NCI-H1930 (cell line): ENCODE results near the gene HS3ST6.
"Not testable (repeated sequence)": the region's sequence is repeated elsewhere in the genome, so short reads cannot be mapped to it uniquely, and the experiment has no call there.

ENCODE experiments used
- DNase-seq, 2 experiments: peaks; one replicate each; lab custom pipeline; 2025; lab: John Stamatoyannopoulos, UW

Gene HS3ST6

DNA sequence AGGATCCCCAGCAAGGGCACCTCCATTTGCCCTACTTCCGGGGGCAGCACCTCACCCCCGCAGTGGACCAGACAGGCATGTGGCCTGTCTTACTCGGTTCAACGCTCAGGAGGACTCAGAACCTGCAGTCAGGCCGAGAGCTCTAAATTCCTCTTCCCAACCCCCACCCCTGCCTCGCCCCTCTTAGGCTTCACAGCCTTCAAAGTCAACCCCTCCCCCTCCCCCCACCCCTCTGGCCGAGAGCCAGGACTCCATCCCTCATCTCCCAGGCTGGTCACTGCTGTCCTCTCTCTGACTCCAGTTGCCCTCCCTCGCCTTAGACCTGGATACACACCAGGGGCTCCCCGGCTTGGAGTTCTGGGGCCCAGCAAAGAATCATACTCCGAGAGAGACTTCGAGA is 8.1 kb upstream of the HS3ST6 start:
- DNase-seq = no peak

DNA sequence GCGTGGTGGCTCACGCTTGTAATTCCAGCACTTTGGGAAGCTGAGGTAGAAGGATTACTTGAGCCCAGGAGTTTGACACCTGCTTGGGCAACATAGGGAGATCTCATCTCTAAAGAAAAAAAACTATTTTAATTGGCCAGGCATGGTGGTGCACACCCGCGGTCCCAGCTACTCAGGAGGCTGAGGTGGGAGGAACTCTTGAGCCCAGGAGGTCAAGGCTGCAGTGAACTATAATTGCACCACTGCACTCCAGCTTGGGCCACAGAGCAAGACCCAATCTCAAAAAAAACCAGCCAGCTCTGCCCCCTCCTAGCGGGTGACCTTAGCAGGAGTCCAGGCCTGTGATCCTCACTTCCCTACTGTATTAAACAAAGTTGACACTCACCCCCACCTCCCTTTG is 5.9 kb upstream of the HS3ST6 start:
- DNase-seq = no peak

GRCh38 chr16:1923299-1924034 is 5.3 kb upstream of the HS3ST6 start:
- no peak for DNase-seq

DNA sequence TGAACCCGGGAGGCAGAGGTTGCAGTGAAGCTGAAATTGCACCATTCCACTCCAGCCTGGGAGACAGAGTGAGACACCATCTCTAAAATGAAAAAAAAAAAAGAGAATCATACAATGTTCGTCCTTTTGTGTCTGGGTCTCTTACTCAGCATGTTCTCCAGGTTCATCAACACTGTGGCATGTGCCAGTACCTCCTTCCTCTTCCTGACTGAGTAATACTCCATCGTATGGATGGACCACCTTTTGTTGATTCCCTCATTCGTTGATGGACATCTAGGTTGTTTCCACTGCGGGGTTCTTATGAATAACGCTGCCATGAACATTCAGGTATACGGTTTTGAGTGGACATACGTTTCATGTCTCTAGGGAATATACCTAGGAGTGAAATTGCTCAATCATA is 4.1 kb upstream of the HS3ST6 start:
- no peak for DNase-seq

DNA sequence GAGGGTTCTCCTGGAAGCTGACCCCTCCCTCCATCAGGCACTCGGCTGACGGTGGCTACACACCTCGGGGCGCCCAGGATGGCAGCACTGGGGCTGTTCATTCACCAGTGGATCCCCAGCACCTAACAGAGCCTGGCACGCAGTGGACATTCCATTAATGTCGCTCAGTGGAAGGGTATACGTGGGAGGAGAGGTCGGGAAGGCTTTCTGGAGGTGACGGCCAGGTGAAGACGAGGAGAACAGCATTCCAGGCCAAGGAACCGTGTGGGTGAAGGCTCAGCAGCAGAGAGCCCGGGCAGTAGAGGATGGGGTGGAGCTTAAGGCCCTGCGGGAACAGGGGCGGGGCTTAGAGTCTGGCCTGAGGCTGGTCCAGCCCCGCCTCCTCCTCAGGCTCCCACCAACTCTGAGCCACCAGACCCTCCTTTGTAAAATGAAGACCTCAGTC is 2.5 kb upstream of the HS3ST6 start:
- DNase-seq = peak in 1 of 2 experiments; percentile 36

DNA sequence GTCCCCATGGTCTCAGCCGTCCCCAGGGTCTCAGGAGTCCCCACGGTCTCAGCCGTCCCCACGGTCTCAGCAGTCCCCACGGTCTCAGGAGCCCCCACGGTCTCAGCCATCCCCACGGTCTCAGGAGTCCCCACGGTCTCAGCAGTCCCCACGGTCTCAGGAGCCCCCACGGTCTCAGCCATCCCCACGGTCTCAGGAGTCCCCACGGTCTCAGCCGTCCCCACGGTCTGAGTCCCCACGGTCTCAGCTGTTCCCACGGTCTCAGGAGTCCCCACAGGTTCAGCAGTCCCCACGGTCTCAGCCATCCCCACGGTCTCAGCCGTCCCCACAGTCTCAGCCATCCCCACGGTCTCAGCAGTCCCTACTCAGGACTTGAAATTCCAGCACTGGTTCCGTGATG is 1.9 kb upstream of the HS3ST6 start:
- not testable (repeated sequence) for DNase-seq

GRCh38 chr16:1919327-1919998 is 1.2 kb upstream of the HS3ST6 start:
- no peak for DNase-seq

DNA sequence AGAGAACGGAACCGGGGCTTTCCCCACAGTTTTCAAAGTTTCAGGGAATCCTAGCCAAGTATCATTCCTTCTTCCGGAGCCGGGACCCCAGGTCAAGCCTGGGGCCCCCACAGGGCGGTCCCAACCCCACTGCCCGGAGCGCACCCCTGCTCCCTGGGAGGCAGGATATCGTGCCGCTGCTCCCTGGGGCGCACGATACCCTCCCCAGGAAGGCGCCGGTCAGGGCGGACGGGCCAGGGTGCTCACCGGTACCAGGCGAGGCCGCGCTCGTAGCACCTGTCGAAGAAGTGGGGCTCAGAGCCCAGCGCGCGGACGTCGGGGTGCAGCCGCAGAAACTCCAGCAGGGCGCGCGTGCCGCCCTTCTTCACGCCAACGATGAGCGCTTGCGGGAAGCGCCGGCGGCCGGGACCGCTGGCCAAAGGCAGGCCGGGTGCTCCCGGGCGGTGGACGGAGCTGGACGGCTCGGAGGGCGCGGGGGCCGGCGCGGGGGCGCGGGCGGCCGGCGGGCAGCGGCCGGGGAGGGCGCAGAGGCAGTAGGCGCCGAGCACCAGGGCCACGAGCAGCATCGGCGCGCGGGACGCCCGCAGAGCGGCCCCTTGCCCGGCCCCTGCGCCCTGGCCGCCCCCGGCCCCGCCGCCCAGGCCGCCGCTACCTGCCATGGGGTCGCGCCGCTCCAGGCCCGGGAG is 407 bp downstream of the HS3ST6 start:
- no peak for DNase-seq

- DNase-seq = no peak
Measured at GRCh38 chr16:1917056-1917664, 1.1 kb downstream of the HS3ST6 start.

GRCh38 chr16:1916640-1916990 is 1.6 kb downstream of the HS3ST6 start:
- DNase-seq = no peak

- DNase-seq = no peak
Measured at GRCh38 chr16:1915732-1916639, 2.2 kb downstream of the HS3ST6 start.

GRCh38 chr16:1914988-1915387 is 3.2 kb downstream of the HS3ST6 start:
- DNase-seq = no peak

GRCh38 chr16:1914084-1914608 is 4.1 kb downstream of the HS3ST6 start:
- DNase-seq = no peak

- DNase-seq = no peak
Measured at GRCh38 chr16:1913327-1914083, 4.7 kb downstream of the HS3ST6 start.

- DNase-seq = no peak
Measured at GRCh38 chr16:1912215-1912543, 6.0 kb downstream of the HS3ST6 start.

DNA sequence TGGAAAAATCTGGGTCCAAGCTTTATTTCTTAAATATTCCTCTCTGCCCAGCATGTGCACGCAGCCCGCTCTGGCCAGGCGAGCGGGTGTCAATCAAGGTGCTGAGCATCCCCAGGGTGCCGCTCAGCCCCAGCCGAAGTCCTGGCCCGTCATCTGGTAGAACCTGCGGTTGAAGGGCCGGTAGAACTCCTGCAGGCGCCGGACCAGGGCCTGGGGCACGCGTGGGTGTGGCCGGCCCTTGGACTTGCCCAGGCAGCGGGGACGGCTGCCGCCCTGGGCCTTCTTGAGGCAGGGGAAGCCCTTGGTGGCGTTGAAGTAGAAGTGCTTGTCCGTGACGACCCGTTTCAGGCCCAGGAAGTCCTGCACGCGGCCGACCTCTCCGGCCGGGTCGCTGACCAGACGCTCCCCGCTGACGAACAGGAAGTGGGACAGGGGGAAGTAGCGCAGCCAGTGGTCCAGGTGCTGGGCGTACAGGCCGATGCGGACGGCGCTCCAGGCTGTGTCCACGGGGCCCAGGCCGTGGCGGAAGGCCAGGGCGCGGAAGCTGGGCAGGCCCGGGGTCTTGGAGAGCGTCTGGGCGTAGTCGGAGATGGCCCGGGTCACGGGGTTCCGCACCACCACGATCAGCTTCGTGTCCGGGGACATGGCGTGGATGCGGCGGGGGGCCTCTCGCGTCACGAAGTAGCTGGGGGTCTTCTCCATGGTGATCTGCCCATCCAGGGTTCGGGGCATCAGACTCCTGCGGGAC is 6.6 kb downstream of the HS3ST6 start:
- DNase-seq = no peak

GRCh38 chr16:1909561-1910231 is 8.5 kb downstream of the HS3ST6 start:
- DNase-seq = no peak

DNA sequence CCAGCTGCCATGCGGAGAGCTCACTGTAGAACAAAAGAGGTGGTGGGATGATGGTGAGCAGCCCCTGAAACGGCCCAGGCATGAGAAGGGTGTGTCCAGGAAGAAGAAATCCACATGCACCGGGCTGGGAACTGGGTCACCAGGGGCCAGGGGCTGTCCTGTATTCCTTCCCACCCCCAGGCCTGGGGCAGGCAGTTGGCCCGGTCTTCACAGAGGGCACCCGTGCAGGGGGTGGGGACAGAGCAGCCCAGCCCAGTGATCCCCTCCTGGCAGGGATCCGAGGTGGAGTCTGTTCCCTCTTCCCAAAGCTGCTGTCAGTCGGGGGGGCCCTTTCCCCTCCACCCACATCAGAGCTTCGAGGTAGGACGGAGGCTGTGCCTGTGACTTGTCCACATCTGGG is 9.2 kb downstream of the HS3ST6 start:
- DNase-seq = no peak

GRCh38 chr16:1908184-1908583 is 10.0 kb downstream of the HS3ST6 start:
- DNase-seq = no peak
